MM.1S (cell line): Measurements from ENCODE around the gene ANGPT4.

Experiments
- CTCF ChIP-seq: fragments of 300-600 bp; sonication (generic); IDR thresholded peaks from 2 replicates; pipeline ENCODE4 v1.5.1; 2016; ENCODE audit warnings: antibody characterized with exemption, low read length, mixed read lengths
- EZH2 ChIP-seq: fragments of 300-600 bp; sonication (generic); optimal IDR thresholded peaks from 2 replicates; pipeline ENCODE3; 2017; ENCODE audit warnings: low read depth, mild to moderate bottlenecking, antibody characterized with exemption, low read length, mixed read lengths
- EZH2phosphoT487 ChIP-seq: fragments of 300-600 bp; sonication (generic); IDR thresholded peaks from 2 replicates; pipeline ENCODE4 v1.6.1; 2018; ENCODE audit warnings: antibody characterized with exemption, low read length

GRCh38 chr20:961768-962167 lies 45.6 kb upstream of the ANGPT4 start:
- no peak for TF ChIP-seq EZH2
- TF ChIP-seq CTCF = no peak
- no peak for TF ChIP-seq EZH2phosphoT487
